Upper lobe of left lung (tissue), 6 donors: ENCODE data around the gene ARID3A. TPM values are rescaled to one million over a fixed set of nuclear protein-coding genes. Genes with fewer than 3 reads are reported as not detected.

ENCODE experiments used
- ATAC-seq, 2 donors: fragments of 200-7000 bp; cut with Tn5 transposase; one replicate each; pipeline ENCODE4 v1.9.1; 2022; ENCODE audit warnings: mild to moderate bottlenecking in 2 of 2, moderate library complexity in 2 of 2; ENCODE audit not compliant: low FRiP score in 2 of 2
- DNase-seq, 2 donors: peaks; one replicate each; pipeline ENCODE4 v3.0.0-alpha.2; 2019 to 2020
- H3K27ac ChIP-seq, 4 donors: fragments of 200-600 bp; sonication (generic); one replicate each; pipeline ENCODE4 v1.5.1; 2016 to 2019
- H3K27me3 ChIP-seq, 4 donors: fragments of 200-600 bp; sonication (generic); one replicate each; pipeline ENCODE4 v1.5.1; 2017 to 2019
- H3K36me3 ChIP-seq, 4 donors: fragments of 200-600 bp; sonication (generic); one replicate each; pipeline ENCODE4 v1.5.1; 2016 to 2019
- H3K4me1 ChIP-seq, 4 donors: fragments of 200-600 bp; sonication (generic); one replicate each; pipeline ENCODE4 v1.5.1; 2018 to 2019
- H3K4me3 ChIP-seq, 4 donors: fragments of 200-600 bp; sonication (generic); one replicate each; pipeline ENCODE4 v1.5.1; 2017 to 2019; ENCODE audit warnings: mild to moderate bottlenecking in 2 of 4, moderate library complexity in 1 of 4
- H3K9me3 ChIP-seq, 4 donors: fragments of 200-600 bp; sonication (generic); one replicate each; pipeline ENCODE4 v1.5.1; 2018 to 2019
- CTCF ChIP-seq, 6 experiments: fragments of 450-650 bp in 4 of 6; fragments of 200-600 bp in 2 of 6; sonication (generic) in 2 of 6; IDR thresholded peaks; one replicate each; pipeline ENCODE4 v1.5.1; 2016 to 2019; ENCODE audit warnings: antibody characterized with exemption in 6 of 6
- EP300 ChIP-seq, 4 donors: sonication (generic); formaldehyde crosslinking; IDR thresholded peaks; one replicate each; pipeline ENCODE4 v1.5.1; 2017; ENCODE audit warnings: antibody characterized with exemption in 4 of 4, control low read depth in 2 of 4
- POLR2A ChIP-seq, 4 donors: fragments of 450-650 bp; IDR thresholded peaks; one replicate each; pipeline ENCODE4 v1.5.1; 2016 to 2017; ENCODE audit warnings: antibody characterized with exemption in 4 of 4, mild to moderate bottlenecking in 2 of 4
- POLR2AphosphoS5 ChIP-seq, 2 donors: sonication (generic); formaldehyde crosslinking; IDR thresholded peaks; one replicate each; pipeline ENCODE4 v1.5.1; 2017; ENCODE audit warnings: antibody characterized with exemption in 2 of 2
- WGBS, 2 donors: methylation state at CpG; one replicate each; pipeline ENCODE4 v1.1.5; 2017 to 2018; 5-methylcytosine and 5-hydroxymethylcytosine counted together
- total RNA-seq, 6 donors: library from RNA; depleted of rRNA in 4 of 6; stranded (reverse); fragments of >200 nt in 4 of 6; gene quantifications; one replicate each; pipeline versions ENCODE4 v1.1.0 to v1.2.1, GENCODE V29; 2016 to 2021
- donor health status: DM: no; HTN: no; CAD: no; lungs with moderate emphysema.
- donor health status: DM: no; HTN: yes; CAD: no; lungs with severe emphysema.

The ARID3A gene
- total RNA-seq, 6 donors from 2014 or later = 7.1 to 54.5 (median 19.2) TPM

- H3K9me3 ChIP-seq = no peaks in the 10 kb centered on the region
- ATAC-seq (no peak), DNase-seq (no peak)
- 71 to 89% methylated on average over 14 of the region's 14 CpGs for WGBS, 2 donors
- H3K4me3 ChIP-seq = no peak overlapping the region
- no peak overlapping the region for H3K27ac ChIP-seq
- no peaks in the 10 kb centered on the region for H3K27me3 ChIP-seq
- H3K36me3 ChIP-seq = peaks cover 0 to 57% (median 35%) of the 10 kb centered on the region in 4 donors
- TF ChIP-seq EP300 (IDR thresholded peaks at IDR 0.05) (no peak), POLR2A (IDR thresholded peaks at IDR 0.05) (no peak), CTCF (IDR thresholded peaks at IDR 0.05) (no peak), POLR2AphosphoS5 (IDR thresholded peaks at IDR 0.05) (no peak)
- H3K4me1 ChIP-seq = peaks cover 16 to 23% (median 19%) of the 10 kb centered on the region in 4 donors
Observed at GRCh38 chr19:988081-988480, 62.2 kb downstream of the ARID3A start.

- peaks cover 0 to 62% (median 38%) of the 10 kb centered on the region in 4 donors for H3K36me3 ChIP-seq
- no peak for DNase-seq
- WGBS, 2 donors = 88 to 90% methylated on average over 10 to 15 of the region's 15 CpGs
Observed at GRCh38 chr19:988510-988909, 62.7 kb downstream of the ARID3A start.

GRCh38 chr19:989381-990081, 63.7 kb downstream of the ARID3A start:
- Histone ChIP-seq H3K9me3 (no peaks in the 10 kb centered on the region), H3K27ac (no peak overlapping the region), H3K4me1 (peaks cover 7 to 13% (median 10%) of the 10 kb centered on the region in 4 donors), H3K27me3 (no peaks in the 10 kb centered on the region), H3K36me3 (peaks cover 0 to 72% (median 45%) of the 10 kb centered on the region in 4 donors), H3K4me3 (no peak overlapping the region)
- WGBS, 2 donors = 84 to 92% methylated on average over 11 to 19 of the region's 25 CpGs
- ATAC-seq = no peak
- DNase-seq = no peak
- TF ChIP-seq POLR2AphosphoS5 (IDR thresholded peaks at IDR 0.05) = no peak
- TF ChIP-seq CTCF (IDR thresholded peaks at IDR 0.05) = peak in 2 of 6 experiments; percentile 8 to 9

More at GRCh38 chr19:988510-988909, 62.7 kb downstream of the ARID3A start:
- Histone ChIP-seq H3K27ac (no peak overlapping the region), H3K27me3 (no peaks in the 10 kb centered on the region), H3K4me1 (peaks cover 11 to 19% (median 15%) of the 10 kb centered on the region in 4 donors), H3K9me3 (no peaks in the 10 kb centered on the region), H3K4me3 (no peak overlapping the region)
- no peak for ATAC-seq
- TF ChIP-seq EP300 (IDR thresholded peaks at IDR 0.05) = no peak
- TF ChIP-seq CTCF (IDR thresholded peaks at IDR 0.05) = no peak
- no peak for TF ChIP-seq POLR2AphosphoS5 (IDR thresholded peaks at IDR 0.05)
- no peak for TF ChIP-seq POLR2A (IDR thresholded peaks at IDR 0.05)

GRCh38 chr19:990119-990571, 64.3 kb downstream of the ARID3A start:
- Histone ChIP-seq H3K36me3 (peaks cover 0 to 74% (median 45%) of the 10 kb centered on the region in 4 donors), H3K9me3 (no peaks in the 10 kb centered on the region), H3K4me3 (no peak overlapping the region), H3K27me3 (no peaks in the 10 kb centered on the region), H3K27ac (no peak overlapping the region), H3K4me1 (peaks cover under 1 to 10% (median 7%) of the 10 kb centered on the region in 4 donors)
- peak in 1 of 2 donors; percentile 77 for DNase-seq
- WGBS, 2 donors = 94% methylated on average over 19 of the region's 27 CpGs; no CpG with 5 or more reads in 1 of the 2 donors
- TF ChIP-seq CTCF (IDR thresholded peaks at IDR 0.05) (no peak), POLR2A (IDR thresholded peaks at IDR 0.05) (no peak), POLR2AphosphoS5 (IDR thresholded peaks at IDR 0.05) (no peak), EP300 (IDR thresholded peaks at IDR 0.05) (no peak)
- no peak for ATAC-seq
